CD4-positive, alpha-beta T cell treated with Interferon alpha-2 for 1 hour (primary cell): Measurements from ENCODE around the gene ZMIZ1.

ENCODE experiments used
- DNase-seq, 2 donors: peaks; one replicate each; pipeline ENCODE4 v3.0.0-alpha.2; 2020 to 2022

Gene ZMIZ1

DNA sequence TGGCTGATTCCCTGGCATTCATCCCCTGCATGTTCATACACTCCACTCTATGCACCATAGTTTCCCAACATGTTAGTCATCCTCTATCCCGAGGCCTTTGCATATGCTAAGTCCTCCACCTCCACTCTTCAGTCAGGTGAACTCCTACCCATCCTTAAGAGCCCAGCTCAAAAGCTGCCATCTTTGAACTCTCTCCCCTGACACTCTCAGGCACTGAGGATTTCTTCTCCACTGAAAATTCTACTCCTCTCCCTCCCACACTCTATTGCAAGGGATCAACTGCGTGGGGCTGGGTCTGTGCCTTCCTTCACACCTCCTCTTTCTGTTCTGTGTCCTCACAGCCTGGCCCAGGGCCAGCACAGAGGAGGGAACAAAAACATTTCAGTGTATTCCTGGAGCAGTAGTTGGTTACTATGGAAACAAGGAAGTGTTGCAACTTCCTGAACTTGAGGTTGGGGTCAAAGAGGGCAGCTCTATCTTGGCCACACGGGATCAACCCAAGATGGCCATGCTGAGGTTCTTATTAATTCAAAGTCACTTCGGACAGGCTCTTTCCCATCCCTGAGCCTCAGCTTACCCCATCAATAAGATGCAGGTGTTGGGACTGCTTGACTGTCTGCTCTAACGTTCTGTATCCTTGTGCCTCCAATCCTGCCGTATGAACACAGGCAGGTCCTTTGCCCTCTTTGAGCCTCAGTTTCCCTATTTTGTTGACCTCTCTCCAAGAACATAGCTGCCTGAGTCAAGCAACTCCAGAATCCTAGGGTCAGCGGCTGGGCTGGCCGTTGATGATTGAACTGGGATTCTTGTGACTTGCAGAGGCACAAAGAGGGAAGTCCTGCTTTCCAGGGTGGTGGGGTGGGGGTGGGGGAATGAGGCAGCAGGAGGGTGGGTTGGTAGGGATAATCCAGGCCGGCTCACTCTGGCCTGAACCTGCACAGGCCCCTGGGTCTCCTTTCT is 15.5 kb downstream of the ZMIZ1 start:
- peak; percentile 49 to 77 for DNase-seq

DNA sequence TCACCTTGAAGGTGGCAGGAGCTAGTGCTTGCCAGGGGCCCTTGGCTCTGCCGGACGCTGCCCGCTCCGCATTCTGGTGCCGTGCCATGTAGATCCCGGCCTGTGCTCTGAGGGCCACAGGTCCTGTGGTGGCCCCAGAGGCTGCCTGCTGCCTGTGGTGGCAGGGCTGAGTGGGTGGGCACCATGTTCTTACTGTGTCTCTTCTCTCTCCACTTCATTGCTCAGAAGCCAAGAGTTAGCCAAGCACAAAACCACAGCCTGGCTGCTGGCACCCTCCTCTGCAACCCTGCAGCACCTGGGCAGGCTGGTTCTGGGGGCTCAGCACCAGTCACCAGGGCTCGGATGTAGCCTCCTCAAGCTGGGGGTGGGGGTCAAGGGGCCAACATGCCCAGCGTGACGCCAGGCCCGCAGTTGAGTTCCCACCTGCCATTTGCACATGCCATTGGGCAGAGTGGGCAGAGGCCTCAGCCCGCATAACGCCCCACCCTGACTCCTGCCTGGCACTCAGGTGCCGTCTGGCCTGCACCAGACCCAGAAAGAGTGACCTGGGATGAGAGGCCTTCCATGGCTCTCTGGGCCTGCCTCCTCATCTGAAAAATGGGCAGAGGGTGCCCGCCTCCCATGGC is 16.3 kb downstream of the ZMIZ1 start:
- peak in 1 of 2 donors; percentile 34 for DNase-seq

DNA sequence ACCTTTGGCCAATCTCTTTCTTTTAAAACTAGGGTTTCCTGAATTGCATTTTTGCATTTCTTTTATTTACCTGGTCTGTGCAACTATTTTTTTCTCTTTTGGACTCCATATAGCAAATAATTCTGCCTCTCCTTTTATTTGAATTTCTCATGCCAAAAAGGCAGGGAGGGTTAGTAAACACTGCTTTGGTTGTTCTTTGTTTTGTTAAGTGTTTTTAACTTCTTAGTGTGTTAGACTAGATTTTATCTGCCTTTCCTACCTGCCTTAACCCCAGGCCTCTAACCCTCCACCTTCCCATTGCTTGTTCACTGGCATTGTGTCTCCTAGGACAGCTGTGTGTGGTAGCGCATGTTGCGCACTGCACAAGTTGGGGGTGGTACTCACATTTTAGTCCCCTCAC is 18.1 kb downstream of the ZMIZ1 start:
- DNase-seq: no peak

DNA sequence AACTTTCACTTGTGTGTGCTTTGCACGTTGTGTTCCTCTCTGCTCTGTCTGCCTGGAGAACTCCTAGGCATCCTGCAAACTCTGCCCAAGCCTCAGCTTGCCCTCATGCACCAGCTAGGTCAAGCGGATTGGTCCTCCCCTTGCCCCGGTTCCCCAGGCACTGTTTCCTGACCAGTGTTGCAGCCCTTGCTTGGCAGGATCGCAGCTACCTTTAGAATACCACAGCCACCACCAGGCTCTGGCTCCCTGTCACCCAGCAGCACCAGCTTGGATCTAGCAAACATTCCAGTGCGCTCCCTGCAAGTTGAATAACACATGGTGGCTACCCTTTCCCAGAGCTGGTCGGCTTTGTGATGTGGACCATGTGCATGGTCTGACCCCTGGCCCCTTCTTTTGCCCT is 19.0 kb downstream of the ZMIZ1 start:
- DNase-seq: no peak

DNA sequence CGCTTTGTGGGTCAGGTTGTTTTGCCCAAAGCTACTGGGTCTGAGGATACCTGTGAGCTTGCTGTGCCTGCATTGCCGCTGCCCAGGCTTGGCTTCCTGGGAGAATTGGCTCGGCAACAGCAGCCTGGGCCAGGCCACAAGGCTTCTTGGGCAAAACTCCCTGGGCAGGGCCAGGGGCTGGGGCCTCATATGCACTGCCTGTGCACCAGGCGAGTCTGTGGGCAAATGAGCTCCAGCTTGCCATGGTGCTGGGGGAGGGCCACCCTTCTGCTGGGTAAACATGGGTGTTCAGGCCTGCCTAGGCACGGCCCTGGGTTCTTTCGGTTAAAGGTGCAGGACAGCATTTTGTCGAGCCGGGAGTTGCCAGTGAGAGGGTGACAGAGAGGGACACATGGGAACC is 19.4 kb downstream of the ZMIZ1 start:
- no peak for DNase-seq

DNA sequence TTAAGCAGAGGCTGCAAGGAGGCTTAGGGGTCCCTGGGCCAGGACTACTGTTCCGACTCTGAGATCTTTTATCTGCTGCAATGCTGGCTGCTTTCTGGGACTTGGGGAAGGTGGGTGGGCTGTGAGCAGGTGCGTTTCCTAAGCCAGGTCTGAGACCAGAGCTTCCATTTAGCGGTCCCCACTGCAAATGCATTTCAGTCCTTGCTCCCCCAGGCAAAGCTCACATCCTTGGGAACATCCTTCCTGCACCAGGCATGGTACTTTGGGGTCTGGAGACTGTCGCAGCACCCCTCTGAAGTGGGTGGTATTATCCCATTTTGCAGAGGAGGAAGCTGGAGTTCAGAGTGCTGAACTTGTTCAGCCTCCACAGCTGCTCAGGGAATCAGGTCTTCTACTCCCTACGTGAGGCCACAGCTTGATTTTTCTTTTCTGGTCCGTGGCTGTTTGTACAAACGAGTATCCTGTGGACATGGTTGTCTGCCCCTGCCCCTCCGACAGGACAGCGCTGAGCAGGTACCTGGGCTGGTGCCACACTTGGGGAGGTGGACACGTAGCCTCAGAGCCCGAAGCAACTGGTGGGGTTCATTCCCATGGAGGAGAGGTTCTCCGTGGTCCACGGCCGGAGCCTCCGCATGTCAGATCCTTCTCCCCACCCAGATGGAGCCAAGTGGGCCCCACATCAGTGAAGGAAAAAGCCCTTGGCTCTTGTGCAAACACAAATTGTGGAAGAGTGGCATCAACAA is 20.0 kb downstream of the ZMIZ1 start:
- DNase-seq: no peak

DNA sequence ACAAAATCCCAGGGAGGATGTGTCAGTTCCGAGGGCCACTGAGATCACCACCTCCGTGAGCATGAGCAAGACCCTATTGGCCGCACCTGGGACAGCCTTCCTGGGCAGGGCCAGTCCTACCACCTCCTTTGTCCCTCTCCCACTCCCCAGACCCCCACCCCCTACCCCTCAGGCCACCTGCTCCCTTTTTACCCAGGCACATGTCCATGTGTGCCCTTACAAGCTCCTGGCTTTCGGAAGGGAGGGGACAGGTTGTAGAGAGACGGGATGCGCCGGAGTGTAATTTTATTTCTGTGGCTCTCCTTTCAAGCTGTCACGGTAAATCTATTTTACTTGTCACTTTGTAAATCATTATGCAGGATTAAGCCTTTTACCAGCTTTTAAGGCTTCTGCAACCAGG is 20.9 kb downstream of the ZMIZ1 start:
- DNase-seq: no peak

DNA sequence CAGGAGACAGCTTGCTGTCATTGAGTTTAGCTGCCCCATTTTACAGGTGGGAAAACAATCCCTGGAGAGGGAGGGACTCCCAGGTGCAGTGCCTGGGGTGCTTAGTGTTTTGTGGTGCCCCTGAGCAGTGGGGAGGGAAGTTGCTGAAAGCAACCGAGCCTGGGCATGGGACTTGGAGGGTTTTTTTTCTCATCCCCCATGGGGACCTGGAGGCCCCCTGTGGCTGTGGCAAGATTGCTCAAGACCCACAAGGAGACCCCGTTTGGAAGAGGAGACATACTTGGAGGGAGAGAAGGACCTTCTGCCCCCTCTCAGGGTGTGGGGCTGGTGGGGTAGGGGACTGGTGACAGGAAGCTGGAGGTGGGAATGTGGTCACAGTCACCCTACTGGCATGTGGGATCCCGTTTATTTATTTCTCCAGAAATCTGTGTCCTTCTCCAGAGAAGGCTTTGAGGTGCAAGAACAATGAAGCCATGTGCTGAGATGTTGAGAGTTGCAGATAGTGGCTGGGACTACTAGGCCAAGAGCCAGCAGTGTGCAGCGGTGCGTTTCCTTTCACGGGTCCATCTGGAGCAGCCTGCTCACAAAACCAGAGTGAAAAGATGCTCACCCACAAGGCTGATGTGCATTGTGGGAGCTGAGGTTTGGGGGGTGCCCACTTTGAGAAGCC is 21.5 kb downstream of the ZMIZ1 start:
- no peak for DNase-seq

DNA sequence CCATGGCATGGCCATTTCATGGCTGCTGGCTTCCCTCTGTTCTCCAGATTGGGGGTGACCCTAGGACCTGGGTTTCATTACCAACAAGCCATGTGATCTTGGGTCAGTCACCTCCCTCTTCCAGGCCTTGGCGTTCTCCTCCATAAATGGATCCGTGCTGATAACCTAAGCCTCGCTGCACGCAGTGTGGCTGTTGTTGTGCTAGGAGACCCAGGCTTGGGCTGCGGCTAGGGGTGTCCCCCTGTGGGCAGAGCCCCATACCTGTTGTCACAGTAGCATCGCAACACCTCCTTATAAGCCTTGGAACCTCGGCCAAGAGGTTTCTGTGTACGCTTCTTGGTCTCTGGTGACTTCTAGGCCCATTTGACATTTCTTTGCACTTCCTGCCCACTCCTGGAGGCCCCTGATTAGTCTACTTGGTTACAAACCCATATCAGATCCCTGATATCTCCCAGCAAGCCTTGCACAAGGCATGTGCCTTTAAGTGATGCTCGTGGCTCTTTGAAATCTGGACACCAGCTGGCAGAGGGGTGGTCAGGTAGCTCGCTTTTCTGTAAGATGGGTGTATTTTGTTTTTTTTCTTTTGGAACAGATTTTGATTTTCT is 23.6 kb downstream of the ZMIZ1 start:
- no peak for DNase-seq

DNA sequence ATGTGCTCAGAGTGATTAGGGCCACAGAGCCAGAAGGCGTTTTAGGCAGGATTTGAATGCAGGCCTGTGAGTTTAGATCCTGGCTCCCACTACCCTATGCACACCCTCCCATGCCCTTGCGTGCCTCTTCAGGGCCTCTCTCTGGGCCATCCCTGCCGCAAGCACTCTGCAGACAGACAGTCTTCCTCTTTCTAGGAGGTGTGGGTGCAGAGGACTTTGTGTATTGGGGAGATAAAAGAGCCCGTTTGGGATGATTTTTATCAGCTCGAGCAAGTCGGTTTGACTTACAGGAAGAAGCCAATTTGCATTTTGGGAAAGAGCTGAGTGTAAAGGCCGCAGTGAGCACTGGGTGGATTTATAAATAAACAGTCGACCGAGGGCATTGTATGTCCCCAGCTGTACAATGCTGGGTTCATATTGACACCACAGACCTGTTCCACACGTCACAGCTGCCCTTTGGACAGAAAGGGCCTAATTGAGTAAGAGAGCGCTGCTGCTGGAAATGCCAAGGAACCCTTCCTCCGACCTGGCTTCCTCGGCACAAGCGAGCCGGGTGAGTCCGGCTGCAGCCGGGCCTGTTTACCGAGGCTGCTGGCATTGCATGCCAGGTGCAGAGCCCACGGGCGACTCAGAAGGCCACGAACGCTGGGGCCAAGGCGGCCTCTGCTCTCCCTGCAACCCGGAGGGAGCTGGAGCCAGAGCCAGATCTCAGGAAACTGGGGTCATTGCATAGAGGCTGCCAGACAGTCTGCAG is 25.1 kb downstream of the ZMIZ1 start:
- DNase-seq: no peak

DNA sequence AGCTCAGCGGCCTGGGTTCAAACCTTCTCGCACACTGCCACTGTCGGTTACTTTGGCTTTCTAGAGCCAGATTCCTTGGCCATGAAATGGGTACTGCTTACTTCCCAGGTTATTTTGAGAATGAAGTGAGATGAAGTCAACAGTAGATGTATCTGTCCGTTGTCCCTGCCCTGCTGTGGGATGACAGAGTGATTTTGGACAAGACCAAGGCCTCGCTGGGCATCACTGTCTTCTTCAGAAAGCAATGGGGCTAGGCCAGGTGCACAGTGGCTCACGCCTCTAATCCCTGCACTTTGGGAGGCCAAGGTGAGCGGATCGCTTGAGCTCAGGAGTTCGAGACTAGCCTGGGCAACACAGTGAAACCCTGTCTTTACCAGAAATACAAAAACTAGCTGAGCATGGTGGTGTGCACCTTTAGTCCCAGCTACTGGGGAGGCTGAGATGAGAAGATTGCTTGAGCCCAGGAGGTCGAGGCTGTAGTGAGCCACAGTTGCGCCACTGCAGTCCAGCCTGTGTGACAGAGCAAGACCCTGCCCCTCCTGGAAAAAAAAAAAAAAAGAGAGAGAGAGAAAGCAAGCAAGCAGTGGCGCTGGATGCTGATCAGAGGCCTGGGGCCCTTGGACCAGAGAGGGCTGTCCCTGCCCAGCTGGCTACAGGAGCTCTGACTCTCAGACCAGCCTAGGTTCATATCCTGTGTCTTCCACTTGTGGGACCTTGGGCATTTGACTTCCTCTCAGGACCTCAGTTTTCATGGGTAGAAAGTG is 25.8 kb downstream of the ZMIZ1 start:
- DNase-seq: no peak

DNA sequence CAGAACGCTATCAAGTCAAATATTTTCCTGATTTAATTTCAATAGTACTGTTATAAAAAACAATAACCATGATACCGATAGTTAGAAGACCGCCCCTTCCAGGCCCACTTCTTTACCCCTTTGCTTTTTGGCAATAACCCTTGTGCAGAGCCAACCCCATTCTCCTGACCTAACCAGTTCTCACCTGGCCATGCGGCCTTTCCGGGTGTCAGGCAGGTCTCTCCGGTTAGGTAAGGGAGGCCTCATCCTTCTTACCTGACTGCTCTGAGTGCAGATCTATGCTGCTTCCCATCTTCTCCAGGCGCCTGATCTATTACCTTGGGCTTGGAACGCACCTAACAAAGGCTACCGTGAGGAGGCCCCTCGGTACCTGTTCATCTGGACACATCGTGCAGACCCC is 26.6 kb downstream of the ZMIZ1 start:
- DNase-seq: no peak

DNA sequence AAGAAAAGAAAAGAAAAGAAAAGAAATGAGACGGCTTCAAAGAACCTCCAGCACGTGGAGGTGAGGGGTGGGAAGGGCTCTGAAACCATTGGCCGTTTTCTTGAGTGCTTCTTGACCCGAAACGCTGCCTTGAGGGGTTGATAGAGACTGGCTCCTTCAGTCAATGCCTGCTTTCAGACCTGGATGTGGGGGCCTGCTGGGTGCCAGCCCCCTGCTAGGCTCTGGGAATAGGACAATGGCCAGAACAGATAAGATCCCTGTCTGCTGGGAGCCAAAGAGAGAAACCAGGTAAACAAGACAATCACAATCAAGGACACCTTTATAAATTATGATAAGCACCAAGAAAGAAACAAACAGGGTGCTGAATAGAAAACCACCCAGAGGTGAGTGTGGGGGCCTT is 27.7 kb downstream of the ZMIZ1 start:
- DNase-seq: no peak

DNA sequence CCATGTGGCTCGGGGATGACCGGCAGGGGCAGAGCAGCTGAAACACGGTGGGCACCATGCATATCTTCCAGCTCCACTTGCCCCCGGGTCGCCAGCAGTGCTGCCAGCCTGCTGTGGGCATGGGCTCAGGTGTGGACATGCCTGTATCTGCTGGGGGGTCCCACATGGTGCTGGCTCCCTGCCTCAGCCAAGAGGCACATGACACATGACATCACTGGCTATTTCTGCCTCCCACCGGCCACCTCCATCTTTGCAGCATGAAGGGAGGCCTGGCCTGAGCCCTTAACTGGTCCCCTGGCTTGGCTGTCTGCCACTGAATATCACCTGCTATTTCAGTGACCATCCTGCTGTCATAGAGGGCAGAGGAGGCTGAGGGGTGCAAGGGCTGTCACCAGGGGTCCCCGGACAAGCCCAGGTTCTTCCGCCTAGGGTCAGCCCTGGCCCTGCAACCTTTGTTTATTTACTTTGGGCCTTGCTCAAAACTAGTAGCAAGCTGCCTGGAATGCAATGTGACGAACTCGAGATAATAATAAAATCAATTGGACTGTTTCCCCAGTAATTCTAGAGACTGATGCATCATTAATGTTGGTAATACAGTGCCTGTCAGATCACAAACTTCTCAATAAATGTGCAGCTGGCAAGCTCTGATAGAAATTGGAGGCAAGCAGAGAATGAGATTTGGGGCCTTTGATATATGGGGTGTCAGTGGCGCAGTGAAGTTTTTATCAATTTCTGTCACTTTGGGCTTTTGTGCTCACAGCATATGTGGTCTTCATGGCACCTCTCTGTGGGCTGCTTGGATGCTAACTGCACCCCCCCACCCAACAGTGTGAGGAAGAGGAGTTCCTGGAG is 28.5 kb downstream of the ZMIZ1 start:
- no peak for DNase-seq

DNA sequence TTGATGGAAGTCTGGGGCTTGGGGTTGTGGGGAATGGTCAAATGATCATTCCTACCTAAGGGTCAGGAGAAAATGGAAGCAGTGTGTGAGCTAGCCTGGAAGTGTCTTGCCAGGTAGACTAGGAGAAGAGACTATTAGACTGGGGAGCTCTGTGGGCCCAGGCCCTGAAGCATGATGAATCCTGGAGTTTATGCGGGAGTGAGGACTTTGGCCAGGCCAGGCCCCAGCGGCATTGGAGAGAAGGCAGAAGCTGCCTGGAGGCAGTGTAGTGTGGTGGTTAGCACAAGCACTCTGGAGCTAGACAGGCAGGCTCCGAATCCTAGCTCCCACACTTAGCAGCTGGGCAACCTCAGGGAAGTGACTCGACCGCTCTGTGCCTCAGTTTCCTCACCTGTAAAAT is 29.3 kb downstream of the ZMIZ1 start:
- no peak for DNase-seq

DNA sequence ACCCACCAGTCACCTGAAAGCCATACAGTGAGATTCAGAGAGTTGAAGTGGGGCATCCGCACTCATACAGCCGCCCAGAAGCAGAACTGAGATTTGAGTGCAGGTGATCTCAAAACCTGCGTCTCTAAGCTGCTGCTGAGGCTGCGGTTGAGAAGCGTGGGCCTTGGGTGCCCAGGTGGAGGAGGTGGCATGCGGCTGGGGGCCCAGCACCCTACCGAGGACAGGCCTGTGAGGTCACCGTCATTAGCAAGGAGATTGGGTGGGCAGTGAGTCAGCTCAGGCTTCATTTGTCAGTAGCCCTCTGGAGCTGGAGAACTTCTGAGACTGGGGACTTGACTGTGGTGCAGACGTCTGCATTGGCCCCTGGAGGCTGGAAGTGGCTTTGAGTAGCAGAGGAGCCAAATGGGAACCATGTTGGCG is 29.8 kb downstream of the ZMIZ1 start:
- peak in 1 of 2 donors; percentile 20 for DNase-seq

DNA sequence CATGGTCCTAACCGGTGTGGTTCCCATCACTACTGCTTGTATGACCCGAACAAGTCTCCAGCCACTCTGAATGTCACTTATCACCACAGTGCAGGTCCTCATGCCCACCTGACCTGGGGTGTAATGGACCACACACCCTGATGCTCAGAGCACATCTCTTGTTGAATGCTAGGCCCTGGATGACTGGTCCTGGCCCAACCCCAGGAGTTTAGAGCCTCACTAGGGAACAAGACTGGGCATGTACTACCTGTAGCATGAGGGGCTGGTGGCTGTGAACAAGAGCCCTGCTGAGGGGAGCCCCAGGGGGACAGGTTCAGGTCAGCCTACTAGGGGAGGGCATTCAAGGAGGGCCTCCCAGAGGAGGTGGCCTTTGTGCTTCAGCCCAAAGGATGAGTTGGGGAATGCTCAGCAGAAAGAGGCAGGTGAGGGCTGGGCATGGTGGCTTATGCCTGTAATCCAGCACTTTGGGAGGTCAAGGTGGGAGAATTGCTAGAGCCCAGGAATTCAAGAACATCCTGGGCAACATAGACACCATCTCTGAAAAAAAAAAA is 31.2 kb downstream of the ZMIZ1 start:
- DNase-seq: no peak

DNA sequence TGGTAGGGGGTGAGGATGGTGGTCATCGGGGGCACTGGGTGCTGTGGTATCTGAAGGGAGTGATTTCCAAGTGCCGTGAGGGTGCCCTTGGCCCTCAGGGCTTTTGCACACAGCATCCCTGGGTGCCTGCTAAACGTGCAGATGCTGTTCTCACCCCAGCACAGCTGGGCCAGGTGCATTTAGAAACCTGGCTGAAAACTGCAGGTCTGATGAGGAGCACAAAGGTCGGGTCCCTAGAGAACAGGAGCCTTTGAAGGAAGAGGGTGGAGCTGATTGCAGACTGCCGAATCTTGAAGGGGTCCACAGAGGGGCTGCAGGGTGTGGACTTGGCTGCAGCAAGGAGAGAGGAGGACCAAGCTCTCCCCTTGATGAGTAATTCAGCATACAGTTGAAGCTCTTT is 32.0 kb downstream of the ZMIZ1 start:
- DNase-seq: no peak

DNA sequence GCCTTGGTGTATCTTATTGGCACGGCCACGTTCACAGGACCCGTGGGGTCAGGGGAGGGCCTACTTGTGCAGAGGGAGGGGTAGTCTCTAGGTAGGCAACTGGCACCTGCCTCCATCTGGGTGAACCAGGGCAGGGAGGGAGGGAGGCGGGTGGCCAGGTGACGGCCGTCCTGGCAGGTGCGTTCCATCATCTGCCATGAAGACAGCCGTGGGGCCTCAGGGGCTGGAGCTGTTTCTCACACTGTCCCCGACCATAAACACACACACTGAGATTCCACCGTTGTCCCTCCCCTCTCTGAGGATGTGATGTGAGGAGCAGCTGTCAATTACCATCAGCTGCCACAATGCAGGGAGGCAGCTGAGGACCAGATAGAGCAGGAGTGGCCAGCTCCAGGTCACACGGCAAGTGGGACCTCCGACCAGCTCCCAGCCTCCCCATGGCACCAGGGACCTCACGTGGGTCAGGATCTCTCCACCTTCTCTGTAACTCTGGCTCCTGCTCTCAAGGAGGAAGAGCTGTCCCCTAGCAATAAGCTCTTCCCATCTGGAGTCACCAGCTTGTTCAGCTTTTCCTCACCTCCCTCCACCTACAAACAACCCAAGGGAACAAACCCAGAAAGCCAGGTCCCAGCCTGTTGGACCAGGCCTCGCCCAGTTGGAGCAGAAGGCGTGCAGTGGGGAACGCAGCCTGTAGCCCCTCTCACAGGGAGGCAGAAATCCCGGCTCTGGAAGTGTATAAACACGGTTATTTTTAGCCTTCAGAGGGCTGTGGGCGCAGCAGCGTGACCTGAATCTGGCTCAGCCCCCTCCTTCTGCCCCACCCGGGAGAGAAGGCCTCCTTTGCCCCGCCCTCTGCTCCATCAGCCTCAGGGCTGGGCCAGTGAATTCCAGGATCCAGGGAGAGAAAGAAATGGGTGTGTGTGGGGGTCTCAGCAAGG is 33.1 kb downstream of the ZMIZ1 start:
- no peak for DNase-seq
